Suprapubic skin (tissue), 4 donors: ENCODE measurements around the gene RCOR1. TPM values are rescaled to one million over a fixed set of nuclear protein-coding genes. Genes with fewer than 3 reads are reported as not detected.

Experiments
- DNase-seq, 2 donors: peaks; one replicate each; pipeline ENCODE4 v3.0.0-alpha.2; 2019; ENCODE audit warnings: low spot score in 2 of 2
- H3K27ac ChIP-seq: fragments of 200-600 bp; sonication (generic); one replicate; pipeline ENCODE4 v1.5.1; 2019
- H3K27me3 ChIP-seq: fragments of 200-600 bp; sonication (generic); one replicate; pipeline ENCODE4 v1.5.1; 2019
- H3K36me3 ChIP-seq: fragments of 200-600 bp; sonication (generic); one replicate; pipeline ENCODE4 v1.5.1; 2019
- H3K4me1 ChIP-seq: fragments of 200-600 bp; sonication (generic); one replicate; pipeline ENCODE4 v1.5.1; 2019
- H3K4me3 ChIP-seq: fragments of 200-600 bp; sonication (generic); one replicate; pipeline ENCODE4 v1.5.1; 2019; ENCODE audit warnings: mild to moderate bottlenecking
- H3K9me3 ChIP-seq: fragments of 200-600 bp; sonication (generic); one replicate; pipeline ENCODE4 v1.5.1; 2019
- CTCF ChIP-seq, 2 donors: fragments of 200-600 bp in 1 of 2; fragments of 450-650 bp in 1 of 2; sonication (generic) in 1 of 2; IDR thresholded peaks; one replicate each; pipeline ENCODE4 v1.5.1; 2016 to 2019; ENCODE audit warnings: antibody characterized with exemption in 2 of 2, mild to moderate bottlenecking in 1 of 2, moderate library complexity in 1 of 2
- EP300 ChIP-seq: sonication (generic); formaldehyde crosslinking; IDR thresholded peaks from one replicate; pipeline ENCODE4 v1.6.1; 2017; ENCODE audit warnings: antibody characterized with exemption
- POLR2A ChIP-seq, 2 donors: fragments of 450-650 bp; IDR thresholded peaks; one replicate each; pipeline ENCODE4 v1.6.1; 2017; ENCODE audit warnings: antibody characterized with exemption in 2 of 2, mild to moderate bottlenecking in 2 of 2, moderate library complexity in 2 of 2
- POLR2AphosphoS5 ChIP-seq, 3 donors: sonication (generic); formaldehyde crosslinking; IDR thresholded peaks; one replicate each; pipeline ENCODE4 v1.6.1; 2017; ENCODE audit warnings: antibody characterized with exemption in 3 of 3
- WGBS: methylation state at CpG from one replicate; pipeline ENCODE4 v1.1.5; 2018; 5-methylcytosine and 5-hydroxymethylcytosine counted together
- total RNA-seq, 4 donors: library from RNA; depleted of rRNA; stranded (reverse); fragments of >200 nt; gene quantifications; one replicate each; pipeline ENCODE4 v1.1.0, GENCODE V29; 2016

The RCOR1 gene
- total RNA-seq, 4 donors from 2014 or later = 20.6 to 27.7 (median 24.8) TPM

- H3K27ac ChIP-seq = no peak overlapping the region
- peaks cover 26% of the 10 kb centered on the region for H3K4me1 ChIP-seq
- TF ChIP-seq CTCF (IDR thresholded peaks at IDR 0.05) (no peak), EP300 (no peak), POLR2AphosphoS5 (IDR thresholded peaks at IDR 0.05) (no peak), POLR2A (IDR thresholded peaks at IDR 0.05) (no peak)
- no peaks in the 10 kb centered on the region for H3K36me3 ChIP-seq
- H3K9me3 ChIP-seq = no peaks in the 10 kb centered on the region
- H3K27me3 ChIP-seq = no peaks in the 10 kb centered on the region
- no peak overlapping the region for H3K4me3 ChIP-seq
- no peak for DNase-seq
- WGBS = 70% methylated on average over 2 of the region's 2 CpGs
Measured at GRCh38 chr14:102645746-102646440, 53.4 kb downstream of the RCOR1 start.

- Histone ChIP-seq H3K4me3 (no peak overlapping the region), H3K36me3 (no peaks in the 10 kb centered on the region), H3K27ac (no peak overlapping the region), H3K27me3 (no peaks in the 10 kb centered on the region), H3K9me3 (no peaks in the 10 kb centered on the region), H3K4me1 (peaks cover 27% of the 10 kb centered on the region)
- no peak for DNase-seq
- 59% methylated on average over 3 of the region's 3 CpGs for WGBS
- TF ChIP-seq POLR2AphosphoS5 (IDR thresholded peaks at IDR 0.05) (no peak), EP300 (no peak), CTCF (IDR thresholded peaks at IDR 0.05) (no peak), POLR2A (IDR thresholded peaks at IDR 0.05) (no peak)
Measured at GRCh38 chr14:102646615-102647014, 54.2 kb downstream of the RCOR1 start.

GRCh38 chr14:102652194-102652593, 59.7 kb downstream of the RCOR1 start:
- no peak overlapping the region for H3K4me3 ChIP-seq
- H3K27ac ChIP-seq = no peak overlapping the region
- H3K27me3 ChIP-seq = no peaks in the 10 kb centered on the region
- no peak for DNase-seq
- WGBS = 24% methylated on average over 3 of the region's 3 CpGs
- TF ChIP-seq POLR2A (IDR thresholded peaks at IDR 0.05) = no peak
- no peak for TF ChIP-seq POLR2AphosphoS5 (IDR thresholded peaks at IDR 0.05)
- TF ChIP-seq EP300 = no peak
- TF ChIP-seq CTCF (IDR thresholded peaks at IDR 0.05) = no peak
- H3K9me3 ChIP-seq = no peaks in the 10 kb centered on the region
- H3K36me3 ChIP-seq = no peaks in the 10 kb centered on the region
- peaks cover 22% of the 10 kb centered on the region for H3K4me1 ChIP-seq

GRCh38 chr14:102654298-102654697, 61.8 kb downstream of the RCOR1 start:
- Histone ChIP-seq H3K9me3 (no peaks in the 10 kb centered on the region), H3K4me1 (peaks cover 20% of the 10 kb centered on the region), H3K36me3 (no peaks in the 10 kb centered on the region), H3K4me3 (no peak overlapping the region), H3K27me3 (no peaks in the 10 kb centered on the region), H3K27ac (no peak overlapping the region)
- DNase-seq = no peak
- TF ChIP-seq EP300 = no peak
- TF ChIP-seq POLR2A (IDR thresholded peaks at IDR 0.05) = no peak
- TF ChIP-seq POLR2AphosphoS5 (IDR thresholded peaks at IDR 0.05) = no peak
- no peak for TF ChIP-seq CTCF (IDR thresholded peaks at IDR 0.05)
- 70% methylated on average over 4 of the region's 4 CpGs for WGBS

GRCh38 chr14:102655137-102655536, 62.7 kb downstream of the RCOR1 start:
- Histone ChIP-seq H3K9me3 (no peaks in the 10 kb centered on the region), H3K36me3 (no peaks in the 10 kb centered on the region), H3K27ac (no peak overlapping the region), H3K27me3 (no peaks in the 10 kb centered on the region), H3K4me3 (no peak overlapping the region), H3K4me1 (peaks cover 21% of the 10 kb centered on the region)
- DNase-seq = no peak
- TF ChIP-seq CTCF (IDR thresholded peaks at IDR 0.05) = no peak
- TF ChIP-seq POLR2A (IDR thresholded peaks at IDR 0.05) = no peak
- TF ChIP-seq POLR2AphosphoS5 (IDR thresholded peaks at IDR 0.05) = no peak
- no peak for TF ChIP-seq EP300
